G401 (cell line): ENCODE data around the gene NCOA6. TPM values are rescaled to one million over a fixed set of nuclear protein-coding genes. Genes with fewer than 3 reads are reported as not detected.

Experiments
- DNase-seq: peaks from one replicate; pipeline ENCODE4 v3.0.0-alpha.2; 2015; ENCODE audit warnings: low spot score
- in situ Hi-C: cut with HindIII; loops from 2 replicates; pipeline ENCODE4 v1.10.0; 2016; ENCODE audit warnings: low sequenced_read_pairs, mixed read lengths
- total RNA-seq: library from RNA; depleted of rRNA; stranded (reverse); fragments of >200 nt; shearing (Covaris generic); gene quantifications from 2 replicates; pipeline ENCODE4 v1.2.3, GENCODE V29; 2014; rRNA removed

NCOA6 gene
- 3.1 and 5.8 TPM in 2 replicates for total RNA-seq

GRCh38 chr20:34825530-34826362 is at the start of gene NCOA6:
NCOA6 (minus strand) TSS chr20:34825651; CDS start chr20:34782355, 43,296 bp downstream.
- in situ Hi-C loops, result no loop called here
- peak; percentile 90 for DNase-seq

GRCh38 chr20:34874094-34874654 is 48.7 kb upstream of the NCOA6 start:
- peak; percentile 85 for DNase-seq
- in situ Hi-C loops, result no loop called here

GRCh38 chr20:34873583-34874093 is 48.2 kb upstream of the NCOA6 start:
- in situ Hi-C loops, result no loop called here
- no peak for DNase-seq

- in situ Hi-C loops, result no loop called here
- peak; percentile 85 for DNase-seq
These were observed 47.3 kb upstream of the NCOA6 start, which contains the start of gene GGT7 for GRCh38 chr20:34872622-34873224. GGT7 (minus strand) TSS chr20:34872856; CDS start chr20:34872815, 41 bp downstream.

GRCh38 chr20:34871966-34872621 is 46.6 kb upstream of the NCOA6 start:
- in situ Hi-C loops, result no loop called here
- peak; percentile 44 for DNase-seq

GRCh38 chr20:34871320-34871926 is 46.0 kb upstream of the NCOA6 start:
- in situ Hi-C loops, result no loop called here
- DNase-seq, result peak; percentile 87

GRCh38 chr20:34864216-34864615 is 38.8 kb upstream of the NCOA6 start:
- no peak for DNase-seq
- in situ Hi-C loops, result no loop called here

GRCh38 chr20:34863421-34863965 is 38.0 kb upstream of the NCOA6 start:
- no peak for DNase-seq
- in situ Hi-C loops, result no loop called here

GRCh38 chr20:34862724-34863123 is 37.3 kb upstream of the NCOA6 start:
- DNase-seq, result no peak
- in situ Hi-C loops, result no loop called here

GRCh38 chr20:34861386-34862084 is 36.1 kb upstream of the NCOA6 start:
- in situ Hi-C loops, result no loop called here
- peak; percentile 84 for DNase-seq

GRCh38 chr20:34859826-34860545 is 34.5 kb upstream of the NCOA6 start:
- in situ Hi-C loops, result no loop called here
- DNase-seq, result no peak

- in situ Hi-C loops, result no loop called here
These were observed 33.9 kb upstream of the NCOA6 start for GRCh38 chr20:34859367-34859766.

GRCh38 chr20:34852298-34852697 is 26.8 kb upstream of the NCOA6 start:
- DNase-seq, result no peak
- in situ Hi-C loops, result no loop called here

More at GRCh38 chr20:34859367-34859766, 33.9 kb upstream of the NCOA6 start:
- DNase-seq, result no peak

- in situ Hi-C loops, result no loop called here
- no peak for DNase-seq
These were observed 25.5 kb upstream of the NCOA6 start for GRCh38 chr20:34850969-34851368.

GRCh38 chr20:34849778-34850177 is 24.3 kb upstream of the NCOA6 start:
- no peak for DNase-seq
- in situ Hi-C loops, result no loop called here

GRCh38 chr20:34848597-34848996 is 23.1 kb upstream of the NCOA6 start:
- no peak for DNase-seq
- in situ Hi-C loops, result no loop called here

- no peak for DNase-seq
- in situ Hi-C loops, result no loop called here
These were observed 18.0 kb upstream of the NCOA6 start for GRCh38 chr20:34843421-34843820.

- in situ Hi-C loops, result no loop called here
- DNase-seq, result no peak
These were observed 16.7 kb upstream of the NCOA6 start for GRCh38 chr20:34842143-34842542.
